ENCODE measurements around the gene TGM6. TPM values are rescaled to one million over a fixed set of nuclear protein-coding genes. Genes with fewer than 3 reads are reported as not detected.

The TGM6 gene
- total and polyA plus RNA-seq, 9 of the 15 experiments (the other 6 are each of a cell fraction or from before 2014, with no cell fraction given) = not detected

DNA sequence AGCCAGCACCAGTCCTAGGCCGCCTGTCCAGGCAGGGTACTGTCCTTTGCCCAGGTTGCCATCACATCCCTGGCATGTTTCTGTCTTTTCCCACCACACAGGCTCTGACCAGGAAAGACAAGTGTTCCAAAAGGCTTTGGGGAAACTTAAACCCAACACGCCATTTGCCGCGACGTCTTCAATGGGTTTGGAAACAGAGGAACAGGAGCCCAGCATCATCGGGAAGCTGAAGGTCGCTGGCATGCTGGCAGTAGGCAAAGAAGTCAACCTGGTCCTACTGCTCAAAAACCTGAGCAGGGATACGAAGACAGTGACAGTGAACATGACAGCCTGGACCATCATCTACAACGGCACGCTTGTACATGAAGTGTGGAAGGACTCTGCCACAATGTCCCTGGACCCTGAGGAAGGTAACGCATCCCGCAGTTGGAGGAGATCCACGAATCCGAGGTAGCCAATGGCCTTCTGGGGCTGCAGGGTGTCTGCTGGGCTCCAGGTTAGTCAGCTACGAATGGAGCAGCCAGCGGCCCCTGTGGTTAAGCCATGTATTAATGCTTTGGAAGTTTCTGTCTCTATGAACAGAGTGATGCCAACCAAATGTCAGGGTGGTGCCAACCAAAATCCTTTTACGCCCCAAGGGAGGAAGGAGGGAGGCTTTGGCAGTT, 48.7 kb upstream of the TGM6 start:
- ATAC-seq (no peak), FAIRE-seq (no peak), DNase-seq (ENCODE audit: extremely low read depth in 1 of 4, low spot score in 3 of 4) (no peak)
- no peaks in the 10 kb centered on the region for H3K36me3 ChIP-seq (ENCODE audit: control insufficient read depth, insufficient read depth, low read length)
- no peaks in the 10 kb centered on the region for H3K9me3 ChIP-seq (replicated peaks; ENCODE audit: control insufficient read depth, insufficient read depth, low read depth, low read length)
- no peak overlapping the region for H2AFZ ChIP-seq (ENCODE audit: low read depth, low read length)
- H3K9me1 ChIP-seq (ENCODE audit: control insufficient read depth, insufficient read depth, low read length) = no peaks in the 10 kb centered on the region
- H3K27ac ChIP-seq (ENCODE audit: extremely low read depth, low read depth, low read length) = no peak overlapping the region
- CTCF ChIA-PET (ENCODE audit: low intra/inter-chr PET ratio) = no interaction called here
- no peaks in the 10 kb centered on the region; the same call in 1 of the 2 replicates for H4K20me1 ChIP-seq (replicated peaks; ENCODE audit: control insufficient read depth, insufficient read depth, low read length)
- TF ChIP-seq ERF (CRISPR knock-in tag; IDR thresholded peaks at IDR 0.05) (no peak), ASH1L (IDR thresholded peaks at IDR 0.05; ENCODE audit: borderline replicate concordance, low read depth, partially characterized antibody) (no peak)
- no peak overlapping the region for H3K4me3 ChIP-seq
- no peak overlapping the region for H3K4me2 ChIP-seq (ENCODE audit: insufficient read depth, low read length)
- in situ Hi-C loops (cut with MboI) (no loop called here), intact Hi-C loops (cut with micrococcal nuclease) (loop anchor here (10.0 kb wide), 1 partner anchor 67 kb away; no protein-coding TSS in a partner anchor)
- H3K79me2 ChIP-seq (ENCODE audit: control insufficient read depth, insufficient read depth, low read length) = no peaks in the 10 kb centered on the region
- H3K9ac ChIP-seq (ENCODE audit: insufficient read depth in 1 of 2, low read depth in 2 of 2, low read length in 2 of 2) = no peak overlapping the region; a peak in 1 of 4 replicates
- POLR2A ChIA-PET = no interaction called here
- H3K4me1 ChIP-seq (replicated peaks in 1 of 2; ENCODE audit: control insufficient read depth in 2 of 2, insufficient read depth in 2 of 2, low read length in 2 of 2) = no peaks in the 10 kb centered on the region
- H3K27me3 ChIP-seq (ENCODE audit: control insufficient read depth in 2 of 2, insufficient read depth in 2 of 2, low read length in 2 of 2) = peaks cover 8 to 45% of the 10 kb centered on the region in 2 experiments
- no TSS peak for BruUV-seq (replicated peaks)
- WGBS (ENCODE audit: insufficient coverage, low coverage, missing lambda C conversion rate) = 9% methylated on average over 11 of the region's 17 CpGs

DNA sequence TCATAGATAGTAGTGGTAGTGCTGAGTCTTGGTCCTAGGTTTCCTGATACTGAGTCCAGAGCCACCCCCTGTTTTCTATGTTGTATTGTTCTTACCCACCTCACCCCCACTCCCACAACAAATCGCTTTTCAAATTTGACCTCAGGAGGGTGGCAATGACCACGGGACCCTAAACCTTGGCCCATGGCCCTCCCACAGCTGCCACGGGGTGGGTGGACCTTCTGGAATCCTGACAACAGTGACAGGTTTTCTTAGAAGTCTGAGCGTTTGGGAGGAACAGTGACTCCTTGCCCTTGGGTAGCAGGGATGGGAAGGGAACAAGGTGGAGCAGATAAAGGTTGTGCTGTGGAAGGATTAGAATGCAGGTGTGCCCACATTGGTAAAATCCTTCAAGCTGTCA, 48.0 kb upstream of the TGM6 start:
- intact Hi-C loops (cut with micrococcal nuclease) (loop anchor here (10.0 kb wide), 1 partner anchor 68 kb away; no protein-coding TSS in a partner anchor), in situ Hi-C loops (cut with MboI) (no loop called here)
- no peak for DNase-seq (ENCODE audit: extremely low read depth in 1 of 4, low spot score in 3 of 4)
- no peaks in the 10 kb centered on the region for H3K36me3 ChIP-seq (ENCODE audit: control insufficient read depth, insufficient read depth, low read length)
- no peak overlapping the region for H3K4me3 ChIP-seq
- no peak for ATAC-seq
- H3K4me1 ChIP-seq (replicated peaks in 1 of 2; ENCODE audit: control insufficient read depth in 2 of 2, insufficient read depth in 2 of 2, low read length in 2 of 2) = no peaks in the 10 kb centered on the region
- H4K20me1 ChIP-seq (replicated peaks; ENCODE audit: control insufficient read depth, insufficient read depth, low read length) = no peaks in the 10 kb centered on the region; the same call in 1 of the 2 replicates
- no TSS peak for BruUV-seq (replicated peaks)
- no peak overlapping the region for H3K9ac ChIP-seq (ENCODE audit: insufficient read depth in 1 of 2, low read depth in 2 of 2, low read length in 2 of 2)
- no peaks in the 10 kb centered on the region for H3K9me1 ChIP-seq (ENCODE audit: control insufficient read depth, insufficient read depth, low read length)
- H3K79me2 ChIP-seq (ENCODE audit: control insufficient read depth, insufficient read depth, low read length) = no peaks in the 10 kb centered on the region
- ChIA-PET POLR2A (no interaction called here), CTCF (ENCODE audit: low intra/inter-chr PET ratio) (no interaction called here)
- peaks cover 6 to 47% of the 10 kb centered on the region in 2 experiments for H3K27me3 ChIP-seq (ENCODE audit: control insufficient read depth in 2 of 2, insufficient read depth in 2 of 2, low read length in 2 of 2)
- no peak overlapping the region for H3K4me2 ChIP-seq (ENCODE audit: insufficient read depth, low read length)
- no peak for FAIRE-seq
- H3K9me3 ChIP-seq (replicated peaks; ENCODE audit: control insufficient read depth, insufficient read depth, low read depth, low read length) = no peaks in the 10 kb centered on the region
- WGBS (ENCODE audit: insufficient coverage, low coverage, missing lambda C conversion rate) = 0% methylated on average over 3 of the region's 4 CpGs
- H3K27ac ChIP-seq (ENCODE audit: extremely low read depth, low read depth, low read length) = no peak overlapping the region
- no peak overlapping the region for H2AFZ ChIP-seq (ENCODE audit: low read depth, low read length)
- TF ChIP-seq POLR2B (IDR thresholded peaks at IDR 0.05; ENCODE audit: low read depth, partially characterized antibody) = no peak
- TF ChIP-seq MTA2 (IDR thresholded peaks at IDR 0.05; ENCODE audit: low read depth) = no peak
- TF ChIP-seq DMBX1 (CRISPR knock-in tag; IDR thresholded peaks at IDR 0.05; ENCODE audit: borderline replicate concordance) = no peak
- TF ChIP-seq, protein P1, sequence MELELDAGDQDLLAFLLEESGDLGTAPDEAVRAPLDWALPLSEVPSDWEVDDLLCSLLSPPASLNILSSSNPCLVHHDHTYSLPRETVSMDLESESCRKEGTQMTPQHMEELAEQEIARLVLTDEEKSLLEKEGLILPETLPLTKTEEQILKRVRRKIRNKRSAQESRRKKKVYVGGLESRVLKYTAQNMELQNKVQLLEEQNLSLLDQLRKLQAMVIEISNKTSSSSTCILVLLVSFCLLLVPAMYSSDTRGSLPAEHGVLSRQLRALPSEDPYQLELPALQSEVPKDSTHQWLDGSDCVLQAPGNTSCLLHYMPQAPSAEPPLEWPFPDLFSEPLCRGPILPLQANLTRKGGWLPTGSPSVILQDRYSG (tag; conservative IDR thresholded peaks at IDR 0.05; ENCODE audit: low read depth) = no peak
- TF ChIP-seq, protein P2, sequence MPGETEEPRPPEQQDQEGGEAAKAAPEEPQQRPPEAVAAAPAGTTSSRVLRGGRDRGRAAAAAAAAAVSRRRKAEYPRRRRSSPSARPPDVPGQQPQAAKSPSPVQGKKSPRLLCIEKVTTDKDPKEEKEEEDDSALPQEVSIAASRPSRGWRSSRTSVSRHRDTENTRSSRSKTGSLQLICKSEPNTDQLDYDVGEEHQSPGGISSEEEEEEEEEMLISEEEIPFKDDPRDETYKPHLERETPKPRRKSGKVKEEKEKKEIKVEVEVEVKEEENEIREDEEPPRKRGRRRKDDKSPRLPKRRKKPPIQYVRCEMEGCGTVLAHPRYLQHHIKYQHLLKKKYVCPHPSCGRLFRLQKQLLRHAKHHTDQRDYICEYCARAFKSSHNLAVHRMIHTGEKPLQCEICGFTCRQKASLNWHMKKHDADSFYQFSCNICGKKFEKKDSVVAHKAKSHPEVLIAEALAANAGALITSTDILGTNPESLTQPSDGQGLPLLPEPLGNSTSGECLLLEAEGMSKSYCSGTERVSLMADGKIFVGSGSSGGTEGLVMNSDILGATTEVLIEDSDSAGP (CRISPR knock-in tag; IDR thresholded peaks at IDR 0.05) = no peak
- TF ChIP-seq, protein P3, sequence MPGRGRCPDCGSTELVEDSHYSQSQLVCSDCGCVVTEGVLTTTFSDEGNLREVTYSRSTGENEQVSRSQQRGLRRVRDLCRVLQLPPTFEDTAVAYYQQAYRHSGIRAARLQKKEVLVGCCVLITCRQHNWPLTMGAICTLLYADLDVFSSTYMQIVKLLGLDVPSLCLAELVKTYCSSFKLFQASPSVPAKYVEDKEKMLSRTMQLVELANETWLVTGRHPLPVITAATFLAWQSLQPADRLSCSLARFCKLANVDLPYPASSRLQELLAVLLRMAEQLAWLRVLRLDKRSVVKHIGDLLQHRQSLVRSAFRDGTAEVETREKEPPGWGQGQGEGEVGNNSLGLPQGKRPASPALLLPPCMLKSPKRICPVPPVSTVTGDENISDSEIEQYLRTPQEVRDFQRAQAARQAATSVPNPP (IDR thresholded peaks at IDR 0.05; ENCODE audit: borderline replicate concordance, insufficient read depth, insufficient read length) = no peak
- TF ChIP-seq SRSF7 (optimal IDR thresholded peaks at IDR 0.05; ENCODE audit: low read depth, low read length) = no peak
- no peak for TF ChIP-seq FIP1L1 (IDR thresholded peaks at IDR 0.05; ENCODE audit: low read depth, low read length, poor library complexity, severe bottlenecking)
- no peak for TF ChIP-seq SRF (CRISPR knock-in tag; IDR thresholded peaks at IDR 0.05)

Data from K562 (cell line).